GM12875 (cell line): ENCODE data around the gene SRSF7.
"Not testable (repeated sequence)": the region's sequence is repeated elsewhere in the genome, so short reads cannot be mapped to it uniquely, and the experiment has no call there.

Experiments used
- H3K4me3 ChIP-seq: one replicate; pipeline ENCODE4 v1.5.1; 2011; ENCODE audit warnings: low read depth, low read length, control low read depth
- TF ChIP-seq, protein P1 (sequence below): IDR thresholded peaks from 2 replicates; pipeline ENCODE4 v1.5.1; 2011; ENCODE audit warnings: low read depth, mild to moderate bottlenecking, control low read depth, inconsistent platforms, low read length, moderate library complexity, borderline replicate concordance; ENCODE audit not compliant: insufficient read depth

The SRSF7 gene

DNA sequence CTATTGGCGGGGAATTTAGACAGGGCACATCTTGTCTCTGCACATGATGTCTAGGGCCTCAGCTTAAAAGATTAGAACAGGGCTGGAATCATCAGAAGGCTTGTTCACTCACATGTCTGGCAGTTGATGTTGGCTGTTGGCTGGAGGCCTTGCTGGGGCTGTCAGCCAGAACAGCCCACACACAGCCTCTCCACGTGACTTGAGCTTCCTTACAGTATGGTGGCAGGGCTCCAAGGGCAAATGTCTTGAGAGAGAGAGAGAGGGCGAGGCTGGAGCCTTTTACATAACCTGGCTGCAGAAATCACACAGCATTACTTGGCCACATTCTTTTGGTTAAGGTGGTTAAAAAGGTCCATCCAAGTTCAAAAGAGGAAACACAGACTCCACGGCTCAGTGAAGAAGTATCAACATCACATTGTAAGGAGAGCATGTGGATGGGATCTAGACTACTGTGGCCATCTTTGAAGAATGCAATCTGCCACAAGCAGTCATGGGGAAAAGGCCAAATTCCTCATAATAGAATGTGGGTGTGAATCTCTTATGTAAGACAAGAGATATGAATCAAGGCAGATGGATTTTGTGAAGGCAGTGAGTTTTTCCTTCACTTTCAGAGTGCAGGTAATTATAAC, 30.4 kb downstream of the SRSF7 start:
- TF ChIP-seq, protein P1, sequence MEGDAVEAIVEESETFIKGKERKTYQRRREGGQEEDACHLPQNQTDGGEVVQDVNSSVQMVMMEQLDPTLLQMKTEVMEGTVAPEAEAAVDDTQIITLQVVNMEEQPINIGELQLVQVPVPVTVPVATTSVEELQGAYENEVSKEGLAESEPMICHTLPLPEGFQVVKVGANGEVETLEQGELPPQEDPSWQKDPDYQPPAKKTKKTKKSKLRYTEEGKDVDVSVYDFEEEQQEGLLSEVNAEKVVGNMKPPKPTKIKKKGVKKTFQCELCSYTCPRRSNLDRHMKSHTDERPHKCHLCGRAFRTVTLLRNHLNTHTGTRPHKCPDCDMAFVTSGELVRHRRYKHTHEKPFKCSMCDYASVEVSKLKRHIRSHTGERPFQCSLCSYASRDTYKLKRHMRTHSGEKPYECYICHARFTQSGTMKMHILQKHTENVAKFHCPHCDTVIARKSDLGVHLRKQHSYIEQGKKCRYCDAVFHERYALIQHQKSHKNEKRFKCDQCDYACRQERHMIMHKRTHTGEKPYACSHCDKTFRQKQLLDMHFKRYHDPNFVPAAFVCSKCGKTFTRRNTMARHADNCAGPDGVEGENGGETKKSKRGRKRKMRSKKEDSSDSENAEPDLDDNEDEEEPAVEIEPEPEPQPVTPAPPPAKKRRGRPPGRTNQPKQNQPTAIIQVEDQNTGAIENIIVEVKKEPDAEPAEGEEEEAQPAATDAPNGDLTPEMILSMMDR: no peak

DNA sequence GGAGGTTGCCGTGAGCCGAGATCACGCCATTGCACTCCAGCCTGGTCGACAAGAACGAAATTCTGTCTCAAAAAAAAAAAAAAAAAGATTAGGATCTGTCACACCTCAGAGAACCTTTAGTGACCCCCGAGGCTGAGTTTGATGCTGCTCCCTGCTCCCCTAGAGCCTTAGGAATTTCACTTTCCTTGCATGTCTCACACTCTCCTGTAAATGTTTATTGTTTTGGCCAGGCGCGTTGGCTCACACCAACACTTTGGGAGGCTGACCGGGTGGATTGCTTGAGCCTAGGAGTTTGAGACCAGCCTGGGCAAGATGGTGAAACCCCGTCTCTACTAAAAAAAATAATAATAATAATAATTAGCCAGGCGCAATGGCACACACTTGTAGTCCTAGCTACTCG, 31.5 kb downstream of the SRSF7 start:
- TF ChIP-seq, protein P1: no peak
- H3K4me3 ChIP-seq: no peak overlapping the region

More for the DNA sequence above, 30.4 kb downstream of the SRSF7 start:
- no peak overlapping the region for H3K4me3 ChIP-seq

DNA sequence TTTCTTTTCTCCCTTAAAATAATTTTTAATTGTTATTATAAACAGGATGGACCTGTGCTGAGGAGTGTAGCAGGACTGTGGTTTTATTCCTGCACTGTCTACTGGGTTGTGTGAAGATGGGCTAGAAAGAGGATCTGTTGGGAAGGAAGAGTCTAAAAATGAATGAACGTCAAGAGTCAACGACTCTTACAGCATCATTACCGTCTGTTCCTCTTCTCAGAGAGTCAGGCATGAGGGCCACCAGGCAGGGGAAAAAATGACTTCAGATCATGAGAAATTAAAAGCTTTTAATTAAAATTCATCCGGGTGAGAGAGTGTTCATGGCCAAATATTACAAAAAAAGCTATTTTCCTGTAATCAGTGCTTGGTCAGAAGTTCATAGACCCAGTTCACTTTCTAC, 32.6 kb downstream of the SRSF7 start:
- TF ChIP-seq, protein P1: no peak
- H3K4me3 ChIP-seq: no peak overlapping the region

DNA sequence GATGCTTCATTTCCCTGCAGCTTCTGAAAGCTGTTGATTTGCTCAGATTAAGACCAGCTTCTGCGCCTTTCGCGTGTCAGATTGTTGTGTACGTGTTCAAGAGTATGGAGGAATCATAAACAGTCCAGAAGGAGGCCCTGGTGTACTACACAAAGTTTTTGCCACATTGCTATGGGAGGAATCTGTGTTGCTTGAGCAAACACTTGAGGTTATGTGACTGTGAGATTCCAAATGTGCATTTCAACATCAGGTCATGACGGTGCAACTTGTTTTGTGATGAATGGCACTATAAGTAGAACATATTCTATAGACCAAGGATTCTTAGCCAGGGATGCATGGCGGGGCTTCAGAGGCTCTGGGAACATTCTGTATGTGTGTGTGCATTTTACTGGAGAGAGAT, 35.0 kb downstream of the SRSF7 start:
- TF ChIP-seq, protein P1: no peak
- no peak overlapping the region for H3K4me3 ChIP-seq

DNA sequence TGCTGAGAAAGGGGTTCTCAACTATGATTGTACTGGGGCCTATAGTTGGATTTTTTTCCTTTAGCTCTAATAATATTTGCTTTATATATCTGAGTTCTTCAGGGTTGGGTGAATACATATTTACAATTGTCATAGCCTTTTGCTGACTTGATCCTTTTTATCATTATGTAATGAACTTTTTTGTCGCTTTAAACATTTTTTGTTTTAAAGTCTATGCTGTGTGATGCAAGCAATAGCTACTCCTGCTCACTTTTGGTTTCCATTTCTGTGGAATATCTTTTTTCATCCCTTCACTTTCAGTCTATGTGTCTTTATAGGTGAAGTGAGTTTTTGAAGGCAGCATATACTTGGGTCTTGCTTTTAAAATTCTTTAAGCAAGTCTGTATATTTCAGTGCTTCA, 36.2 kb downstream of the SRSF7 start:
- not testable (repeated sequence) for H3K4me3 ChIP-seq

DNA sequence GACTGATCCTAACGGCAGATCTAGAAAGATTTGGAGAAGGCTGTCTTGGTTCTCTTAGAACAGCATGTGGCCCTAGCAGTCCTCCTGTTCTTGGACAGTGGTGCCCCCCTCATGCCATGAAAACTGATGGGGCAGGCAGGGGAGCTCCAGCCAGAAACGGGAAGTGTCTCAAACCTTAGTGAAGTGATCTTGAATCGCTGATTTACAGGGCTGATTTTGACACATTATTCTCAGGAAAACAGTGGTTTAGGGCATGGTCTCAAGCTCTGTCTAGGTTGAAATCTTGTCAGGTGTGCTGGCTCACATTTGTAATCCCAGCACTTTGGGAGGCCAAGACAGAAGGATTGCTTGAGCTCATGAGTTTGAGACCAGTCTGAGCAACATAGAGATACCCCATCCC, 37.8 kb downstream of the SRSF7 start:
- H3K4me3 ChIP-seq: no peak overlapping the region

DNA sequence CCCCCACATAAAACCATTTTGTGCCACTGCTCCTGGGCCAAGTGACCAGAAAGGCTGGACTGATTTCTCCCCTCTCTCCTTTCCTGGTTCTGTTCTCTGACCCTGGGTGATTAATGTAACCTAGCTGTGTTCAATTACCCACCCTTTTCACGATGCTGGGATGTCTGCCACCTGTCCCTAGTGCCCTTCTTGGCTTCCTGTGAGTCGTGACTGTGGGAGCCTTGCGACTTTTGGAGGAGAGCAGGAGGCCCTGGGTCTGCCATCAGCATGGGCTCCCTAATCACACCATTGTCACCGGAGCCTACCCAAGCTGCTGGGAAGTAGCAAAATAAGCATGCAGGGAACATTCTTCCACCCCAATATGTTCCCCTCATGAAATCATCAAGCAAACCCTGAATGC, 38.3 kb downstream of the SRSF7 start:
- TF ChIP-seq, protein P1: no peak

More for the DNA sequence above, 37.8 kb downstream of the SRSF7 start:
- TF ChIP-seq, protein P1: no peak

More for the DNA sequence above, 38.3 kb downstream of the SRSF7 start:
- H3K4me3 ChIP-seq: no peak overlapping the region
